Measurements from ENCODE around the gene PRDM16.

The PRDM16 gene

GRCh38 chr1:3248155-3249141, 179.4 kb downstream of the PRDM16 start:
- DNase-seq = no peak

- DNase-seq = no peak
Observed at GRCh38 chr1:3249231-3249630, 180.2 kb downstream of the PRDM16 start.

GRCh38 chr1:3249631-3250501, 180.9 kb downstream of the PRDM16 start:
- no peak for DNase-seq

GRCh38 chr1:3250624-3251023, 181.6 kb downstream of the PRDM16 start:
- no peak for DNase-seq

- DNase-seq = no peak
Observed at GRCh38 chr1:3251099-3251806, 182.2 kb downstream of the PRDM16 start.

- no peak for DNase-seq
Observed at GRCh38 chr1:3251807-3252428, 182.9 kb downstream of the PRDM16 start.

GRCh38 chr1:3255680-3256079, 186.7 kb downstream of the PRDM16 start:
- DNase-seq = no peak

- DNase-seq = peak in 1 of 4 experiments; percentile 1
Observed at GRCh38 chr1:3257788-3258187, 188.8 kb downstream of the PRDM16 start.

- no peak for DNase-seq
Observed at GRCh38 chr1:3258386-3259003, 189.5 kb downstream of the PRDM16 start.

GRCh38 chr1:3259020-3259419, 190.0 kb downstream of the PRDM16 start:
- no peak for DNase-seq

GRCh38 chr1:3261007-3261968, 192.3 kb downstream of the PRDM16 start:
- no peak for DNase-seq

GRCh38 chr1:3261969-3262579, 193.1 kb downstream of the PRDM16 start:
- DNase-seq = no peak

- no peak for DNase-seq
Observed at GRCh38 chr1:3262681-3263286, 193.8 kb downstream of the PRDM16 start.

- DNase-seq = no peak
Observed at GRCh38 chr1:3263790-3264189, 194.8 kb downstream of the PRDM16 start.

- DNase-seq = no peak
Observed at GRCh38 chr1:3264456-3264855, 195.5 kb downstream of the PRDM16 start.

GRCh38 chr1:3265835-3266805, 197.1 kb downstream of the PRDM16 start:
- DNase-seq = no peak

GRCh38 chr1:3266870-3267549, 198.0 kb downstream of the PRDM16 start:
- DNase-seq = no peak
